Tibial nerve (tissue), 4 donors: Measurements from ENCODE around the gene CCDC9.
A peak's percentile ranks its signal among the peaks of the same experiment; 100 is the strongest.

ENCODE experiments used
- CTCF ChIP-seq, 5 experiments: fragments of 200-600 bp in 3 of 5; fragments of 450-650 bp in 2 of 5; sonication (generic) in 3 of 5; IDR thresholded peaks; one replicate each; pipeline ENCODE4 v1.5.1; 2016 to 2019; ENCODE audit warnings: antibody characterized with exemption in 5 of 5, mild to moderate bottlenecking in 3 of 5, moderate library complexity in 2 of 5
- EP300 ChIP-seq, 2 donors: sonication (generic); formaldehyde crosslinking; IDR thresholded peaks; one replicate each; pipeline ENCODE4 v1.6.1; 2017; ENCODE audit warnings: antibody characterized with exemption in 2 of 2, mild to moderate bottlenecking in 1 of 2
- POLR2A ChIP-seq, 2 donors: fragments of 450-650 bp; IDR thresholded peaks; one replicate each; pipeline ENCODE4 v1.6.1; 2017; ENCODE audit warnings: antibody characterized with exemption in 2 of 2, mild to moderate bottlenecking in 2 of 2, moderate library complexity in 2 of 2

- TF ChIP-seq CTCF (IDR thresholded peaks at IDR 0.05) (peak; percentile 88 to 99 (median 95)), EP300 (IDR thresholded peaks at IDR 0.05) (no peak), POLR2A (IDR thresholded peaks at IDR 0.05) (no peak)
Measured at GRCh38 chr19:47230054-47230920, 26.0 kb upstream of the CCDC9 start.
